Skeletal muscle satellite cell (primary cell): ENCODE results near the gene TRIO.
"Not testable (repeated sequence)": the region's sequence is repeated elsewhere in the genome, so short reads cannot be mapped to it uniquely, and the experiment has no call there.

Experiments used
- H3K27me3 ChIP-seq: 2 replicates; pipeline ENCODE4 v1.7.0; 2013; ENCODE audit warnings: low read length; ENCODE audit not compliant: control insufficient read depth, insufficient read depth
- H3K36me3 ChIP-seq: 2 replicates; pipeline ENCODE4 v1.7.0; 2013; ENCODE audit warnings: mild to moderate bottlenecking, control low read depth, low read length; ENCODE audit not compliant: insufficient read depth
- H3K4me1 ChIP-seq: 2 replicates; pipeline ENCODE4 v1.7.0; 2013; ENCODE audit warnings: low read length; ENCODE audit not compliant: control insufficient read depth, insufficient read depth
- H3K4me2 ChIP-seq: 2 replicates; pipeline ENCODE4 v1.7.0; 2013; ENCODE audit warnings: mild to moderate bottlenecking, low read length
- H3K4me3 ChIP-seq: 2 replicates; pipeline ENCODE4 v1.7.0; 2013; ENCODE audit warnings: low read length
- H3K9ac ChIP-seq: 2 replicates; pipeline ENCODE4 v1.7.0; 2013; ENCODE audit warnings: mild to moderate bottlenecking, low read depth, low read length, moderate library complexity
- H3K9me3 ChIP-seq: replicated peaks from 2 replicates; pipeline ENCODE4 v1.7.0; 2013; ENCODE audit warnings: mild to moderate bottlenecking, control low read depth, low read length

The TRIO gene

GRCh38 chr5:14531668-14532067 is 388.5 kb downstream of the TRIO start:
- Histone ChIP-seq H3K9ac (no peak overlapping the region), H3K4me2 (no peak overlapping the region), H3K4me1 (peaks cover 5% of the 10 kb centered on the region), H3K36me3 (no peaks in the 10 kb centered on the region), H3K9me3 (no peaks in the 10 kb centered on the region), H3K4me3 (no peak overlapping the region), H3K27me3 (peaks cover 17% of the 10 kb centered on the region)

DNA sequence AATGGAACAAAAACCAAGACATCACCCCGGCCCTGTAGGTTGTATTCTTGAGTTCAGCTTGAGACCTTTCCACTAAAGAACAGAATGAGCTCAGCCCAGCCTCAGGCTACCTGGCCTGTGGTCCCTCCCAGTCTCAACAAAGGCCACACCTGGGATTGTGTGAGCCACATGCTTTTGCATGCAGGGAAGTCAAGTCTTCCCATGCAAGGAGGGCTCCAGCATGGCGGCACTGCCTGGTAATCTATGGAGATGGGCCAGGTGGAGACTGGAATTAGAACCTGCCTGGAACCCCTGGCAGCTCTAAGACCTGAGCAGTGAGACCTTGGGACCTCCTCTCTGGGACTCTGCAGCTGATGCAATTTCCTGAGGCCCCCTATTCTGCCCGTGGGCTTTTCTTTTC is 389.0 kb downstream of the TRIO start:
- Histone ChIP-seq H3K4me2 (no peak overlapping the region), H3K9ac (no peak overlapping the region), H3K36me3 (no peaks in the 10 kb centered on the region), H3K9me3 (no peaks in the 10 kb centered on the region), H3K4me3 (no peak overlapping the region), H3K27me3 (peaks cover 17% of the 10 kb centered on the region), H3K4me1 (peaks cover 5% of the 10 kb centered on the region)

GRCh38 chr5:14534773-14535172 is 391.6 kb downstream of the TRIO start:
- no peak overlapping the region for H3K9ac ChIP-seq
- H3K4me3 ChIP-seq, result no peak overlapping the region
- H3K27me3 ChIP-seq, result peaks cover 20% of the 10 kb centered on the region
- H3K9me3 ChIP-seq, result no peaks in the 10 kb centered on the region
- peaks cover 5% of the 10 kb centered on the region for H3K4me1 ChIP-seq
- H3K4me2 ChIP-seq, result peak overlapping the region; percentile 44
- no peaks in the 10 kb centered on the region for H3K36me3 ChIP-seq

DNA sequence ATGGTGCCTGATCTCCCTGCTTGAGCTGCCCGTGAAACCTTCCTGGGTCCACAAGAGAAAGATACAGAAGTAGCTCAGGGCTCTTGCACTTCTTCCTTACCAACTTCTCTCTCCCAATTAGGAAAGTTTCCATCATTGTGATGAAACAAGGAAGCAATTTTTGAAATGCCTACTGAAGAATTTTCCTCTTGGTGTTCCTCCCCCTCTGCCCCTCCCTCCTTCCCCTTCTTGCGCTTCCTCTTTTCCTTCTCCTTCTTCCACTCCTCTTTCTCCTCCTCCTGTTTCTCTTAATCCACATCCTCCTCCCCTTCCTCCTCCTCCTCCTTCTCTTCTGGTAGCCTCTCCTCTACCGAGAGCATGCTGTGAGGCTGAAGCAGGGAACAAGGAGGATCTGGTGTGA is 402.2 kb downstream of the TRIO start:
- H3K9me3 ChIP-seq, result no peaks in the 10 kb centered on the region
- no peak overlapping the region for H3K4me2 ChIP-seq
- no peak overlapping the region for H3K9ac ChIP-seq
- peaks cover 51% of the 10 kb centered on the region for H3K27me3 ChIP-seq
- no peak overlapping the region for H3K4me3 ChIP-seq
- H3K4me1 ChIP-seq, result no peaks in the 10 kb centered on the region
- no peaks in the 10 kb centered on the region for H3K36me3 ChIP-seq

GRCh38 chr5:14545862-14546261 is 402.7 kb downstream of the TRIO start:
- no peak overlapping the region for H3K4me3 ChIP-seq

GRCh38 chr5:14547666-14548065 is 404.5 kb downstream of the TRIO start:
- Histone ChIP-seq H3K9ac (no peak overlapping the region), H3K4me3 (no peak overlapping the region)

More at GRCh38 chr5:14545862-14546261, 402.7 kb downstream of the TRIO start:
- H3K4me1 ChIP-seq, result no peaks in the 10 kb centered on the region
- H3K9ac ChIP-seq, result no peak overlapping the region
- peaks cover 53% of the 10 kb centered on the region for H3K27me3 ChIP-seq
- no peaks in the 10 kb centered on the region for H3K9me3 ChIP-seq
- no peaks in the 10 kb centered on the region for H3K36me3 ChIP-seq
- H3K4me2 ChIP-seq, result no peak overlapping the region

DNA sequence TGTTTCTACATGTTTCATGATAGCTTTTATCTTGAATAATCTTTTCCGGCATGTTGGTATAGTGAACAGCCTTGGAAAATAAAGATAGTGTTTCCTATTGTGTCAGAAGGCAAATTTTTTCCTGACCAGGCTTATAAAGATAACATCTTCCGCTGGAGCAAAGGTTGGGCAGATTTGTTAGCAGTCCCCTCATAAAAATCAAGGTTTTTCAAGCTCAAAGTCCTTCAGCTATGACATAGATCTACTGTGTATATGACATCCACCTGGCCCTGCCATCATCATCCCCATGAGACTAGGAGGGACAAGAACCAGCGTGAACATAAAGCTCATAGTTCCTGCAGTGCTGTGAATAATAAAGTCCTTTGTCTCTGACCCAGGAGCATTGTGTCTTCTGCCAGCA is 408.1 kb downstream of the TRIO start:
- Histone ChIP-seq H3K9me3 (no peaks in the 10 kb centered on the region), H3K4me3 (no peak overlapping the region), H3K27me3 (peaks cover 62% of the 10 kb centered on the region), H3K36me3 (no peaks in the 10 kb centered on the region), H3K9ac (no peak overlapping the region), H3K4me1 (no peaks in the 10 kb centered on the region), H3K4me2 (no peak overlapping the region)

More at GRCh38 chr5:14547666-14548065, 404.5 kb downstream of the TRIO start:
- Histone ChIP-seq H3K36me3 (no peaks in the 10 kb centered on the region), H3K9me3 (no peaks in the 10 kb centered on the region), H3K4me2 (no peak overlapping the region), H3K4me1 (no peaks in the 10 kb centered on the region), H3K27me3 (peaks cover 55% of the 10 kb centered on the region)

GRCh38 chr5:14552017-14552416 is 408.9 kb downstream of the TRIO start:
- Histone ChIP-seq H3K4me2 (no peak overlapping the region), H3K9ac (no peak overlapping the region), H3K4me1 (no peaks in the 10 kb centered on the region), H3K36me3 (no peaks in the 10 kb centered on the region), H3K9me3 (no peaks in the 10 kb centered on the region), H3K4me3 (no peak overlapping the region), H3K27me3 (peaks cover 60% of the 10 kb centered on the region)

GRCh38 chr5:14554288-14554687 is 411.1 kb downstream of the TRIO start:
- H3K9me3 ChIP-seq, H3K9ac ChIP-seq, H3K4me2 ChIP-seq, H3K36me3 ChIP-seq, H3K4me3 ChIP-seq, H3K4me1 ChIP-seq: not testable (repeated sequence)
- peaks cover 54% of the 10 kb centered on the region for H3K27me3 ChIP-seq

DNA sequence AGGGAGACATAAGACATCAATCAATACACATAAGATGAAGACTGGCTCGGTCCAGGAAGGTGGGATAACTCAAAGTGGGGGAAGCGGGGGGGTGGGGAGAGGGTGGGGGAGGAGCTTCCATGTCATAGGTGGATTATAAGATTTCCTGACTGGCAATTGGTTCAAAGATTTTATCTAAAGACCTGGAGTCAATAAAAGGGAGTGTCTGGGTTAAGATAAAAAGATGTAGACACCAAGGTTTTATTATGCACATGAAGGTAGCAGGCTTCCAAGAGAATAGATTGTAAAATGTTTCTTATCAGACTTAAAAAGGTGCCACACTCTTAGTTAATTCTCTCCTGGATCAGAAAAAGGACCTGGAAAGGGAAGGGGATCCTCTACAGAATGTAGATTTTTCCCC is 412.9 kb downstream of the TRIO start:
- Histone ChIP-seq H3K9me3 (no peaks in the 10 kb centered on the region), H3K4me3 (no peak overlapping the region), H3K4me1 (no peaks in the 10 kb centered on the region), H3K4me2 (no peak overlapping the region), H3K9ac (no peak overlapping the region), H3K36me3 (no peaks in the 10 kb centered on the region), H3K27me3 (peaks cover 50% of the 10 kb centered on the region)

DNA sequence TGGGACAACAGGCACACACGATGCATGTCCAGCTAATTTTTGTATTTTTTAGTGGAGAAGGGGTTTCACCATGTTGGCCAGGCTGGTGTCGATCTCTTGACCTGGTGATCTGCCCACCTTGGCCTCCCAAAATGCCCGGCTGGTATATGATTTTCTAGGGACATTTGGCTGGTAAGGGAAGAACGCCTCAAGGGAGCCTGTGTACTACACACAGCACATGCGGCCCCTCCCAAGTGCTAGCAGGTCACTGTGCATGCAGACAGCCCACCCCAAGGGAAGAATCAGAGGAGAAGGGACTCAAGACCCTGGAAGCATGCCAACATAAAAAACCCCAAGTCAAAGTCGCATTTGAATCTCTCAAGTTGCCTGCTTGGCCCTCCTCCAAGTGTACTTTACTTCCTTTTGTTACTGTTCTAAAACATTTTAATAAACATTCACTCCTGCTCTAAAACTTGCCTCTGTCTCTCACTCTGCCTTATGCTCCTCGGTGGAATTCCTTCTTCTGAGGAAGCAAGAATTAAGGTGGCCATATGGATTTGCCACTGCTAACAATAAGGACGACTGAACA is 414.1 kb downstream of the TRIO start:
- H3K9me3 ChIP-seq, result no peaks in the 10 kb centered on the region
- H3K4me1 ChIP-seq, result no peaks in the 10 kb centered on the region
- no peak overlapping the region for H3K4me3 ChIP-seq
- H3K9ac ChIP-seq, result no peak overlapping the region
- H3K36me3 ChIP-seq, result no peaks in the 10 kb centered on the region
- H3K4me2 ChIP-seq, result no peak overlapping the region
- peaks cover 49% of the 10 kb centered on the region for H3K27me3 ChIP-seq

DNA sequence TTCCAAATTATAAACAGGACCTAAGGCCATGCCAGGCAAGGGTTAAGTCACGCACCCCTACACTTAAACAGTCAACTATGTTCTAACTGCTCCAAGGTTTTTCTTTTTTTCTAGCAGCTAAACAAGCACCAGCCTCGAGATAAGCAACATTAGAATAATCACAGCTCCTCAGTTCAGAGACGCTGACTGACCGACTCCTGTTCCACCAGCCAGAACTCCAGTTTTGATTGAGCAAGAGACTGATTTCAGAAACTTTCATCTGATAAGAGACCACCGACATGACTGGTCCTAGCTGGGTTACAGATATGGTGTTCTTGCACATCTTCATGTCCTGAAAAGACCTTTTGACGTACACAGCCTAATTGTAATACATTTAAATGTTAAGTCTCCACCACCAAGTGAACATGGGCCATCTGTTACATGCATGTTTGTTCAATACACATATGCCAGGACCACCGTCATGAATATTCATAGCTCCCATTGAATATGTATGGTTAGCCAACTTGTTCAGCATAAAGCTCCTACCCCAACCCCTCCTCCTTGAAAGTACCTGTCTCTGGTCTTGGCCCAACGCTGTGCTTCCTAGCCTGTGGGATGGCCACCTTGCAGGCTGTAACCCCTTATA is 414.8 kb downstream of the TRIO start:
- H3K4me3 ChIP-seq, result no peak overlapping the region
- H3K36me3 ChIP-seq, result no peaks in the 10 kb centered on the region
- no peak overlapping the region for H3K4me2 ChIP-seq
- H3K9ac ChIP-seq, result no peak overlapping the region
- H3K4me1 ChIP-seq, result no peaks in the 10 kb centered on the region
- peaks cover 45% of the 10 kb centered on the region for H3K27me3 ChIP-seq
- no peaks in the 10 kb centered on the region for H3K9me3 ChIP-seq
